Sciatic nerve (tissue), 2 donors: ENCODE results near the gene UTP3. TPM values are rescaled to one million over a fixed set of nuclear protein-coding genes. Genes with fewer than 3 reads are reported as not detected.
"Not testable (repeated sequence)": the region's sequence is repeated elsewhere in the genome, so short reads cannot be mapped to it uniquely, and the experiment has no call there.

Experiments
- ATAC-seq: fragments of 200-7000 bp; cut with Tn5 transposase; one replicate; pipeline ENCODE4 v1.9.1; 2020; ENCODE audit warnings: mild to moderate bottlenecking, moderate library complexity
- DNase-seq: peaks from one replicate; pipeline ENCODE4 v3.0.0-alpha.2; 2020; ENCODE audit warnings: low spot score
- intact Hi-C: fragments of 100-400 bp; cut with DNase I; formaldehyde crosslinking; loops from one replicate; pipeline ENCODE4 v1.14.2; 2022
- total RNA-seq: library from RNA; stranded (reverse); fragmentation: NEBNext Ultra II Directional; extraction: Animal tissue kit (Norgen Biotek cat#: 25700); gene quantifications from one replicate; pipeline ENCODE4 v1.2.1, GENCODE V29; 2021
- donor health status: DM: no; HTN: no; CAD: no.
- donor health status: DM: no; HTN: no; CAD: no.

UTP3 gene
- 21.5 TPM for total RNA-seq

- DNase-seq (peak; percentile 98), ATAC-seq (peak; percentile 98)
- intact Hi-C loops: no loop called here
Measured at GRCh38 chr4:70687821-70688794, at the start of gene UTP3. Gene UTP3 (plus strand): TSS chr4:70688532. CDS start chr4:70688678, 146 bp downstream.

DNA sequence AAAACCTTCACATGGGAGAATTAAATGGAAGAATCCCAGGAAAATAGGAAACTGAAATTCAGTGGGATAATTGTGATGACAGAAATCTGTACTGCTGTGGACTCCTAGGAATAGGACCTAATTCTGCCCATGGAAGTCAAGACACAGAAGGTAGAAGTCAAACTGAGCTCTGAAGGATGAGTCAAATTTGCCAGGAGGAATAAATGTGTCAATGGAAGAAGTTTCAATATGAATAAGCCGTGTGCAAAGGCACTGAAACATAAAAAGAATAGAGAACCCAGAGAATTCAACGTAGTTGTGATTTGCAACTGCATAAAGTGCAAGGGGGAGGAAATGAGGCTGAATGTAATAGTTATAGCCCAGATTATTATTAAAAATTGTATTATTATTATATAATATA lies 48.1 kb upstream of the UTP3 start:
- ATAC-seq: no peak
- intact Hi-C loops: no loop called here
- no peak for DNase-seq

GRCh38 chr4:70650741-70651140 lies 37.6 kb upstream of the UTP3 start:
- intact Hi-C loops, DNase-seq, ATAC-seq: not testable (repeated sequence)

GRCh38 chr4:70651864-70652506 lies 36.3 kb upstream of the UTP3 start:
- DNase-seq: no peak
- intact Hi-C loops: no loop called here
- ATAC-seq: peak; percentile 56

DNA sequence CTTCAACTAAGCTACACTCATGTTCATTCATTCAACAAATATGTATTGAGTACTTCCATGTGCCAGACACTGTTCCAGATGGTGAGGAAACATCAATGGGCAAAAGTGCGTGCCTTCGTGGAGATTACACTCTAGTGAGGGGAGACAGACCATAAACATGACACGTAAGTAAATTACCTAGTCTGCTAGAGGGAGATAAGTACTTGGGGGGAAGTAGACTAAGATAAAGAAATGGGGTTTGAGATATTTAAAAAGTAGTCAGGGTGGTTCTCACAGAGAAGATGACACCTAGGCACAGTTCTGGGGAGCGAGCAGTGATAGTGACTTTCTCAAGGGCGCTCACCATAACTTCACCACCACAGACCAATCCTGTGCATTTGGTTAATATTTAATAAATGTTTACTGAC lies 33.7 kb upstream of the UTP3 start:
- ATAC-seq (no peak), DNase-seq (no peak)
- intact Hi-C loops: no loop called here

GRCh38 chr4:70657326-70657725 lies 31.0 kb upstream of the UTP3 start:
- intact Hi-C loops: no loop called here
- ATAC-seq: no peak
- no peak for DNase-seq

GRCh38 chr4:70658418-70658817 lies 29.9 kb upstream of the UTP3 start:
- ATAC-seq (no peak), DNase-seq (no peak)
- intact Hi-C loops: no loop called here

GRCh38 chr4:70660106-70660505 lies 28.2 kb upstream of the UTP3 start:
- ATAC-seq: no peak
- intact Hi-C loops: no loop called here
- no peak for DNase-seq

GRCh38 chr4:70661309-70661922 lies 26.9 kb upstream of the UTP3 start:
- DNase-seq, ATAC-seq, intact Hi-C loops: not testable (repeated sequence)

DNA sequence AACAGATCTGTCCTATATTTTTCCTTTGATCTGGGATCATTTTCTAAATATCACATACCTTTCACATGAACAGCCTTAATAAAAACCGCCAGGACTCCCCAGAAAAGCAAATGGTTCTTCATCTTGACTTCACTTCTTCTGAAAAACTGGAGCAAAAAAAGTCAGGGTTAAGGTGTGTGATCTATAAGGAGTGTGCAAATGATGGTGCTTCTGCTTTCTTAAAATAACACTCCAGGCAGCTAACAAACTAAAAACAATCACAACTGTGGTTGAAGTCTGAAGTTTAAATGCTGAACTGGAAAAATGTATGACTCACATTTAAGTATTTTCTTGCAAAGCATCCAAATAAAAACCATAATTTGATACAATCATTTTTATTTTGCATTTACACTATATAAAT lies 22.0 kb upstream of the UTP3 start, which contains the start of gene JCHAIN:
JCHAIN (minus strand) TSS at position 140 of the 400 bp plus-strand sequence; CDS start at position 122, 18 bp downstream.
- intact Hi-C loops: no loop called here
- ATAC-seq (no peak), DNase-seq (no peak)

DNA sequence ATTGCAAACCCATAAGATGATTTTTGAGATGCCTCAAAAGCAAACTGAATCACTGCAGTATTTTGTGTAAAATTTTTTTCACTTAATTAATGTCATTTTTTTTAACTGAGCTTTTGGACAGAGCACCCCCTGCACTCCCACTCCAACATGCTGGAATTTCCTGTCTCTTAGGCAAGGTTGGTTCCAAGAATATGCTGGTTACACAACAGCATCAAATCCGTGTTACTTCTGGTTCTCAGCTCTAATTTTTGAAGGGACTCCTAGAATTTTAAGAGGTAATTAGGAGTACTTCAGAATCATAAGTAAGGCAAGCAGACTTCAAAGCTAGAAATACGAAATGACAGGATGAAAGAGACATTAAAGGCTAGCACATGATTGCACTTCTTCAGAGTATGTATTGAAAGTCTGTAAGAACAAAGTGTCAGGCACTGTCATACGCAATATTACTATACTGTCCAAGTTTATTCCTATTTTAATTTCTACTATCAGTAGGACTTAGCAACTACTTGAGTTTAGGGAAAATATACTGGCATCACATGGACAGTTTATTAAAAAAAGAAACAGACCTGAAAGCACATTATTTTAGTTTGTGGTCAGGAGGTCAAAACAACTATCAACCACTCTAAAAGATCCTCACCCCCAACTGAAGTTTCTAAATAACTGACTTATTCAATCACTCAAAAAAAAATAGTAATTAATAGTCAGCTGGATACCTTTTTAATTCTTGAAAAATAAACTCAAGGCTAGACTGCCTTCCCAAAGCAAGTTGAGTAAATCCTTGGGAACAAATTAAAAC lies 20.4 kb upstream of the UTP3 start:
- intact Hi-C loops: no loop called here
- no peak for DNase-seq
- no peak for ATAC-seq

- intact Hi-C loops: no loop called here
Measured at GRCh38 chr4:70670332-70671014, 17.9 kb upstream of the UTP3 start.

DNA sequence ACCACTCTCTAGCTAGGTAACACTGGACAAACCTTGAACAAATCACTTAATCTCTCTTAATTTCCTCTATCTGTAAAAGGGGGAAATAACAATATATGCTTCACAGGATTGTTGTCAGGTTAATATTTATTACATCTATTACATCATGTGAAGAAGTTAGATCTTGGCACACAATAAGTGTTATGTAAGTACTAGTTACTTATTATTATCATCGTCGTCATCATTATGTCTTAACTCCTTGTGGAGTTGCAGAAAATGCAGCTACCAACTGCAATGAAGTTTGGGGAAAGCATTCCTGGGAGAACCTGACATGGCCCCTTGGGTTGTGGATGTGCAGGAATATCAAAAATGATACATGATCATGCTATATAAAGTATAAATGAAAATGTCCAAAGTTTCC lies 17.2 kb upstream of the UTP3 start:
- intact Hi-C loops: no loop called here
- ATAC-seq (no peak), DNase-seq (no peak)

More at GRCh38 chr4:70670332-70671014, 17.9 kb upstream of the UTP3 start:
- DNase-seq (no peak), ATAC-seq (no peak)

- ATAC-seq (no peak), DNase-seq (no peak)
- intact Hi-C loops: no loop called here
Measured at GRCh38 chr4:70674191-70674590, 14.1 kb upstream of the UTP3 start.

DNA sequence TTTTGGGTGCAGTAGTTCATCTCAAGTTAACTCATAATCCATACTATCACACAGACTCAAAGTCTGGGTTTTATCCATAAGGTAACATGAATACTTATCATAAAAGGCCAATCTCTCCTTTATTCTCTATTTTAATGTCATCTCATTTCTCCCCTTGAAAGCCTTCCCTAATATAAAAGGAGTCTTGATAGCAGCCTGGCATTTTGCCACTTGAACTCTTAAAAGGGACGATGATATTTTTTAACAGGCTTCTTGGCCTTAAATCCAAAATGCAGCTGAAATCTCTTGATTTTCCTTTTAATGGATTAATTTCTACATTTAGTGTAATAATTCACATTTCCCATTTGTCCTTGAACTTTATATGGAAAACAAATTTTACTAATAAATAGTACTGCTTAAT lies 13.6 kb upstream of the UTP3 start:
- intact Hi-C loops: no loop called here
- ATAC-seq: no peak

DNA sequence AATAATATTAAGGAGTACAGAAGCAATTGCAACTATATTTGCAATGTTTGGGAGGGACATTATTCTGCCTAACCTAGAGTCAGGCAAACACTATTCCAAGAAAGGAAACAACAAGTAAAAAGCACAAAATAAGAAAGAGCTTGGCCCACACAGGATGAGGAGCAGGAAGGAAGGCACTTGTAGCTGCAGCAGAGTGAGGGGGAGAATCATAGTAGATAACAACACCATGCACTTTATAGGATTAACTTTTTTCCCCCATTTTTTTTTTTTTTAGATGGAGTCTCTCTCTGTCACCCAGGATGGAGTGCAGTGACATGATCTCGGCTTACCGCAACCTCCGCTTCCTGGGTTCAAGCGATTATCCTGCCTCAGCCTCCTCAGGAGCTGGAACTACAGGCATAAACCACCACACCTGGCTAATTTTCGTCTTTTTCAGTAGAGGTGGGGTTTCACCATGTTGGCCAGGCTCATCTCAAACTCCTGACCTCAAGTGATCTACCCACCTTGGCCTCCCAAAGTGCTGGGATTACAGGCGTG lies 11.7 kb upstream of the UTP3 start:
- intact Hi-C loops: no loop called here
- no peak for ATAC-seq
- no peak for DNase-seq

More for the DNA sequence above, 13.6 kb upstream of the UTP3 start:
- no peak for DNase-seq

GRCh38 chr4:70678383-70678999 lies 9.8 kb upstream of the UTP3 start:
- intact Hi-C loops: no loop called here
- ATAC-seq (no peak), DNase-seq (no peak)

GRCh38 chr4:70680934-70681333 lies 7.4 kb upstream of the UTP3 start:
- no peak for ATAC-seq
- intact Hi-C loops: no loop called here

More at GRCh38 chr4:70680934-70681333, 7.4 kb upstream of the UTP3 start:
- DNase-seq: no peak
